Measurements from ENCODE around the gene TMEM106C. TPM values are rescaled to one million over a fixed set of nuclear protein-coding genes. Genes with fewer than 3 reads are reported as not detected.
A peak's percentile ranks its signal among the peaks of the same experiment; 100 is the strongest.

The TMEM106C gene
- total RNA-seq, 3 donors from 2014 or later (not counting 1 experiment from before 2014, with no cell fraction given), result 19.1 to 26.2 (median 22.5) TPM

GRCh38 chr12:47940773-47941474 is 22.5 kb upstream of the TMEM106C start:
- intact Hi-C loops (cut with micrococcal nuclease), result no loop called here
- no peaks in the 10 kb centered on the region for H3K36me3 ChIP-seq (ENCODE audit: control insufficient read depth, insufficient read depth, low read length)
- ATAC-seq, result peak in 2 of 3 donors; percentile 54 to 78
- H3K9me3 ChIP-seq (ENCODE audit: control insufficient read depth, insufficient read depth, low read length), result no peaks in the 10 kb centered on the region
- no peak overlapping the region for H3K27ac Mint-ChIP-seq
- H3K27ac ChIP-seq (ENCODE audit: low read length), result no peak overlapping the region
- peak overlapping the region; percentile 61 for H3K4me3 Mint-ChIP-seq
- peaks cover 29% of the 10 kb centered on the region for H3K27me3 ChIP-seq (ENCODE audit: control insufficient read depth, insufficient read depth, low read length)
- TF ChIP-seq CTCF (IDR thresholded peaks at IDR 0.05), result no peak
- no peaks in the 10 kb centered on the region for H3K9me3 Mint-ChIP-seq
- peaks cover 15 to 20% of the 10 kb centered on the region in 2 donors for H3K4me1 Mint-ChIP-seq
- H3K4me3 ChIP-seq (ENCODE audit: low read length), result no peak overlapping the region
- peaks cover 26% of the 10 kb centered on the region for H3K4me1 ChIP-seq (ENCODE audit: control insufficient read depth, insufficient read depth, low read length)
- peaks cover 34 to 35% of the 10 kb centered on the region in 2 donors for H3K27me3 Mint-ChIP-seq (ENCODE audit: low read depth in 2 of 2)
- WGBS (ENCODE audit: insufficient coverage), result 40% methylated on average over 10 of the region's 10 CpGs
- no peak for DNase-seq
- H3K36me3 Mint-ChIP-seq, result no peaks in the 10 kb centered on the region

- Mint-ChIP-seq H3K27me3 (ENCODE audit: low read depth in 2 of 2) (peaks cover 35% of the 10 kb centered on the region in 2 donors), H3K4me3 (peak overlapping the region; percentile 61), H3K4me1 (peaks cover 15 to 20% of the 10 kb centered on the region in 2 donors), H3K27ac (no peak overlapping the region), H3K36me3 (no peaks in the 10 kb centered on the region), H3K9me3 (no peaks in the 10 kb centered on the region)
- H3K36me3 ChIP-seq (ENCODE audit: control insufficient read depth, insufficient read depth, low read length), result no peaks in the 10 kb centered on the region
- no peaks in the 10 kb centered on the region for H3K9me3 ChIP-seq (ENCODE audit: control insufficient read depth, insufficient read depth, low read length)
- no peak for DNase-seq
- H3K27me3 ChIP-seq (ENCODE audit: control insufficient read depth, insufficient read depth, low read length), result peaks cover 29% of the 10 kb centered on the region
- ATAC-seq, result peak in 1 of 3 donors; percentile 12
- H3K4me1 ChIP-seq (ENCODE audit: control insufficient read depth, insufficient read depth, low read length), result peaks cover 26% of the 10 kb centered on the region
- H3K27ac ChIP-seq (ENCODE audit: low read length), result no peak overlapping the region
- intact Hi-C loops (cut with micrococcal nuclease), result no loop called here
- 88% methylated on average over 9 of the region's 9 CpGs for WGBS (ENCODE audit: insufficient coverage)
- no peak overlapping the region for H3K4me3 ChIP-seq (ENCODE audit: low read length)
- no peak for TF ChIP-seq CTCF (IDR thresholded peaks at IDR 0.05)
These were observed 22.0 kb upstream of the TMEM106C start for GRCh38 chr12:47941475-47941780.

GRCh38 chr12:47941871-47942613 is 21.4 kb upstream of the TMEM106C start:
- Mint-ChIP-seq H3K4me3 (no peak overlapping the region), H3K9me3 (no peaks in the 10 kb centered on the region), H3K27ac (no peak overlapping the region), H3K36me3 (no peaks in the 10 kb centered on the region), H3K4me1 (peaks cover 15 to 20% of the 10 kb centered on the region in 2 donors), H3K27me3 (ENCODE audit: low read depth in 2 of 2) (peaks cover 30 to 38% of the 10 kb centered on the region in 2 donors)
- Histone ChIP-seq H3K27me3 (ENCODE audit: control insufficient read depth, insufficient read depth, low read length) (peaks cover 27% of the 10 kb centered on the region), H3K4me3 (ENCODE audit: low read length) (no peak overlapping the region), H3K27ac (ENCODE audit: low read length) (no peak overlapping the region), H3K36me3 (ENCODE audit: control insufficient read depth, insufficient read depth, low read length) (no peaks in the 10 kb centered on the region), H3K4me1 (ENCODE audit: control insufficient read depth, insufficient read depth, low read length) (peaks cover 26% of the 10 kb centered on the region), H3K9me3 (ENCODE audit: control insufficient read depth, insufficient read depth, low read length) (no peaks in the 10 kb centered on the region)
- intact Hi-C loops (cut with micrococcal nuclease), result no loop called here
- ATAC-seq (peak in 1 of 3 donors; percentile 41), DNase-seq (peak in 1 of 2 donors; percentile 70)
- no peak for TF ChIP-seq CTCF (IDR thresholded peaks at IDR 0.05)
- WGBS (ENCODE audit: insufficient coverage), result 53% methylated on average over 40 of the region's 40 CpGs
